ENCODE measurements around the gene TOMM22. TPM values are rescaled to one million over a fixed set of nuclear protein-coding genes. Genes with fewer than 3 reads are reported as not detected.

Gene TOMM22
- total RNA-seq, 1 donor from 2014 or later: 42.2 TPM

GRCh38 chr22:38706901-38707195, 25.1 kb downstream of the TOMM22 start:
- ATAC-seq (peak; percentile 0 to 16), DNase-seq (no peak)
- peak overlapping the region; percentile 95 for H3K4me3 ChIP-seq
- H3K36me3 ChIP-seq: peaks cover 24% of the 10 kb centered on the region
- TF ChIP-seq CTCF (IDR thresholded peaks at IDR 0.05): no peak
- intact Hi-C loops (cut with DNase I): no loop called here
- H3K9me3 ChIP-seq: no peaks in the 10 kb centered on the region
- peak overlapping the region; percentile 97 for H3K27ac ChIP-seq
- no peaks in the 10 kb centered on the region for H3K27me3 ChIP-seq (ENCODE audit: low read depth)
- H3K4me1 ChIP-seq: peaks cover 42% of the 10 kb centered on the region

GRCh38 chr22:38707346-38707745, 25.6 kb downstream of the TOMM22 start:
- Histone ChIP-seq H3K27ac (peak overlapping the region; percentile 97), H3K4me3 (peak overlapping the region; percentile 95), H3K27me3 (ENCODE audit: low read depth) (no peaks in the 10 kb centered on the region), H3K9me3 (no peaks in the 10 kb centered on the region), H3K4me1 (peaks cover 43% of the 10 kb centered on the region), H3K36me3 (peaks cover 24% of the 10 kb centered on the region)
- ATAC-seq (no peak), DNase-seq (no peak)
- TF ChIP-seq CTCF (IDR thresholded peaks at IDR 0.05): no peak
- intact Hi-C loops (cut with DNase I): no loop called here

GRCh38 chr22:38707984-38708383, 26.2 kb downstream of the TOMM22 start:
- intact Hi-C loops (cut with DNase I): no loop called here
- Histone ChIP-seq H3K4me3 (peak overlapping the region; percentile 95), H3K4me1 (peaks cover 49% of the 10 kb centered on the region), H3K27ac (no peak overlapping the region), H3K36me3 (peaks cover 24% of the 10 kb centered on the region), H3K27me3 (ENCODE audit: low read depth) (no peaks in the 10 kb centered on the region), H3K9me3 (no peaks in the 10 kb centered on the region)
- DNase-seq (no peak), ATAC-seq (no peak)
- TF ChIP-seq CTCF (IDR thresholded peaks at IDR 0.05): no peak

- no peak for ATAC-seq
- Histone ChIP-seq H3K4me3 (no peak overlapping the region), H3K27ac (no peak overlapping the region), H3K4me1 (peaks cover 63% of the 10 kb centered on the region), H3K27me3 (ENCODE audit: low read depth) (no peaks in the 10 kb centered on the region), H3K9me3 (no peaks in the 10 kb centered on the region), H3K36me3 (peaks cover 24% of the 10 kb centered on the region)
- intact Hi-C loops (cut with DNase I): no loop called here
- TF ChIP-seq CTCF (IDR thresholded peaks at IDR 0.05): no peak
- DNase-seq: no peak
These were observed 27.5 kb downstream of the TOMM22 start for GRCh38 chr22:38709306-38709705.

- peaks cover 24% of the 10 kb centered on the region for H3K36me3 ChIP-seq
- no peaks in the 10 kb centered on the region for H3K9me3 ChIP-seq
- no peaks in the 10 kb centered on the region for H3K27me3 ChIP-seq (ENCODE audit: low read depth)
- H3K4me1 ChIP-seq: peaks cover 65% of the 10 kb centered on the region
- no peak for TF ChIP-seq CTCF (IDR thresholded peaks at IDR 0.05)
- DNase-seq (no peak), ATAC-seq (no peak)
- no peak overlapping the region for H3K4me3 ChIP-seq
- intact Hi-C loops (cut with DNase I): no loop called here
- no peak overlapping the region for H3K27ac ChIP-seq
These were observed 28.6 kb downstream of the TOMM22 start for GRCh38 chr22:38710351-38710750.

- ATAC-seq (no peak), DNase-seq (no peak)
- TF ChIP-seq CTCF (IDR thresholded peaks at IDR 0.05): no peak
- Histone ChIP-seq H3K4me3 (no peak overlapping the region), H3K9me3 (no peaks in the 10 kb centered on the region), H3K27me3 (ENCODE audit: low read depth) (no peaks in the 10 kb centered on the region), H3K36me3 (peaks cover 29% of the 10 kb centered on the region), H3K27ac (no peak overlapping the region), H3K4me1 (peaks cover 67% of the 10 kb centered on the region)
- intact Hi-C loops (cut with DNase I): no loop called here
These were observed 29.1 kb downstream of the TOMM22 start for GRCh38 chr22:38710866-38711265.

Data from lower lobe of right lung (tissue), 2 donors.